Body of pancreas (tissue), 4 donors: Measurements from ENCODE around the gene CMSS1.

Experiments used
- CTCF ChIP-seq, 7 experiments: fragments of 450-650 bp in 4 of 7; fragments of 200-600 bp in 3 of 7; sonication (generic) in 3 of 7; IDR thresholded peaks; one replicate each; pipeline ENCODE4 v1.5.1; 2016 to 2019; ENCODE audit warnings: antibody characterized with exemption in 7 of 7
- POLR2A ChIP-seq, 3 donors: fragments of 450-650 bp; IDR thresholded peaks; one replicate each; pipeline ENCODE4 v1.6.1; 2016; ENCODE audit warnings: antibody characterized with exemption in 3 of 3, mild to moderate bottlenecking in 2 of 3

- TF ChIP-seq CTCF (IDR thresholded peaks at IDR 0.05) (no peak), POLR2A (IDR thresholded peaks at IDR 0.05) (no peak)
These were observed 258.4 kb downstream of the CMSS1 start for GRCh38 chr3:100075851-100076730.
